Keratinocyte (primary cell): ENCODE results near the gene RALGPS2. TPM values are rescaled to one million over a fixed set of nuclear protein-coding genes. Genes with fewer than 3 reads are reported as not detected.
A peak's percentile ranks its signal among the peaks of the same experiment; 100 is the strongest.

ENCODE experiments used
- DNase-seq: peaks from one replicate; pipeline ENCODE4 v3.0.0-alpha.2; 2011; ENCODE audit warnings: low read depth, missing footprints, low spot score
- FAIRE-seq: peaks from 2 replicates; lab custom pipeline; 2011; peaks lifted over from hg19 to GRCh38; lab: Jason Lieb, UNC
- H2AFZ ChIP-seq: 2 replicates; pipeline ENCODE4 v1.6.0; 2012; ENCODE audit warnings: low read length, control low read depth, inconsistent platforms; ENCODE audit not compliant: control insufficient read depth
- H3K27ac ChIP-seq: 2 replicates; pipeline ENCODE4 v1.5.1; 2011; ENCODE audit warnings: low read length; ENCODE audit not compliant: control insufficient read depth, insufficient read depth
- H3K27me3 ChIP-seq: 3 replicates; pipeline ENCODE4 v1.6.0; 2011; ENCODE audit warnings: low read length; ENCODE audit not compliant: control insufficient read depth, insufficient read depth; ENCODE audit errors: extremely low read depth
- H3K36me3 ChIP-seq, 2 experiments: 2 replicates in 1 of 2; 3 replicates in 1 of 2; pipeline ENCODE4 v1.5.1; 2011; ENCODE audit warnings: low read length in 2 of 2, mild to moderate bottlenecking in 1 of 2; ENCODE audit not compliant: control insufficient read depth in 2 of 2, insufficient read depth in 2 of 2; ENCODE audit errors: extremely low read depth in 1 of 2
- H3K4me1 ChIP-seq: 3 replicates; pipeline ENCODE4 v1.5.1; 2011; ENCODE audit warnings: low read length; ENCODE audit not compliant: control insufficient read depth, insufficient read depth; ENCODE audit errors: extremely low read depth
- H3K4me2 ChIP-seq: 3 replicates; pipeline ENCODE4 v1.6.0; 2011; ENCODE audit warnings: low read depth, low read length; ENCODE audit not compliant: control insufficient read depth, insufficient read depth; ENCODE audit errors: extremely low read depth
- H3K4me3 ChIP-seq, 3 experiments: fragments of 200-600 bp in 1 of 3; sonication (generic) in 1 of 3; 2 replicates in 2 of 3; 3 replicates in 1 of 3; pipeline ENCODE4 v1.5.1; 2011 to 2016; ENCODE audit warnings: low read length in 3 of 3, mild to moderate bottlenecking in 3 of 3, control low read depth in 2 of 3, inconsistent platforms in 1 of 3, low read depth in 1 of 3, mixed read lengths in 1 of 3, mixed run types in 1 of 3, moderate library complexity in 1 of 3; ENCODE audit not compliant: control insufficient read depth in 2 of 3, insufficient read depth in 2 of 3; ENCODE audit errors: extremely low read depth in 1 of 3
- H3K79me2 ChIP-seq: 2 replicates; pipeline ENCODE4 v1.6.0; 2012; ENCODE audit warnings: low read length; ENCODE audit not compliant: control insufficient read depth, insufficient read depth
- H3K9ac ChIP-seq: 3 replicates; pipeline ENCODE4 v1.6.0; 2011; ENCODE audit warnings: low read length; ENCODE audit not compliant: control insufficient read depth, insufficient read depth; ENCODE audit errors: extremely low read depth
- H3K9me1 ChIP-seq: 3 replicates; pipeline ENCODE4 v1.6.0; 2011; ENCODE audit warnings: low read length; ENCODE audit not compliant: control insufficient read depth, insufficient read depth; ENCODE audit errors: extremely low read depth
- H3K9me3 ChIP-seq: 2 replicates; pipeline ENCODE4 v1.5.1; 2012; ENCODE audit warnings: low read depth, low read length; ENCODE audit not compliant: control insufficient read depth
- H4K20me1 ChIP-seq: 3 replicates; pipeline ENCODE4 v1.6.0; 2011; ENCODE audit warnings: low read length; ENCODE audit not compliant: control insufficient read depth, insufficient read depth; ENCODE audit errors: extremely low read depth
- EZH2 ChIP-seq: IDR thresholded peaks from one replicate; pipeline ENCODE4 v1.6.1; 2012; ENCODE audit warnings: inconsistent platforms, mild to moderate bottlenecking, low read length, moderate library complexity
- dilution Hi-C: fragments of 300-500 bp; cut with MboI; formaldehyde crosslinking; loops from one replicate; pipeline ENCODE4 v1.7.0; 2020; ENCODE audit warnings: low sequenced_read_pairs; ENCODE audit not compliant: extremely low pct_ligation_motif_present
- polyA plus RNA-seq, 5 experiments: library from polyadenylated mRNA; depleted of rRNA in 3 of 5; stranded (reverse) in 3 of 5; stranded (forward) in 1 of 5; unstranded in 1 of 5; fragments of >200 nt; gene quantifications; 1 replicate in 1 of 5; 2 replicates in 3 of 5; 3 replicates in 1 of 5; pipeline versions ENCODE4 v1.2.1 to v1.2.3, GENCODE V29; 2011 to 2012; ENCODE audit warnings: missing spikeins in 2 of 5, low read depth in 1 of 5, low replicate concordance in 1 of 5
- TF ChIP-seq, protein P1 (sequence below), 3 experiments: IDR thresholded peaks in 1 of 3; conservative IDR thresholded peaks in 1 of 3; optimal IDR thresholded peaks in 1 of 3; 2 replicates in 2 of 3; 3 replicates in 1 of 3; pipeline versions ENCODE3 to v1.5.1; 2011; ENCODE audit warnings: low read length in 3 of 3, mild to moderate bottlenecking in 3 of 3, moderate library complexity in 2 of 3, control low read depth in 1 of 3, inconsistent platforms in 1 of 3; ENCODE audit not compliant: insufficient read depth in 2 of 3; ENCODE audit errors: extremely low read depth in 1 of 3

RALGPS2 gene
- polyA plus RNA-seq, 1 donor (not counting 4 experiments of a cell fraction or from before 2014, with no cell fraction given) = 14.8 TPM

DNA sequence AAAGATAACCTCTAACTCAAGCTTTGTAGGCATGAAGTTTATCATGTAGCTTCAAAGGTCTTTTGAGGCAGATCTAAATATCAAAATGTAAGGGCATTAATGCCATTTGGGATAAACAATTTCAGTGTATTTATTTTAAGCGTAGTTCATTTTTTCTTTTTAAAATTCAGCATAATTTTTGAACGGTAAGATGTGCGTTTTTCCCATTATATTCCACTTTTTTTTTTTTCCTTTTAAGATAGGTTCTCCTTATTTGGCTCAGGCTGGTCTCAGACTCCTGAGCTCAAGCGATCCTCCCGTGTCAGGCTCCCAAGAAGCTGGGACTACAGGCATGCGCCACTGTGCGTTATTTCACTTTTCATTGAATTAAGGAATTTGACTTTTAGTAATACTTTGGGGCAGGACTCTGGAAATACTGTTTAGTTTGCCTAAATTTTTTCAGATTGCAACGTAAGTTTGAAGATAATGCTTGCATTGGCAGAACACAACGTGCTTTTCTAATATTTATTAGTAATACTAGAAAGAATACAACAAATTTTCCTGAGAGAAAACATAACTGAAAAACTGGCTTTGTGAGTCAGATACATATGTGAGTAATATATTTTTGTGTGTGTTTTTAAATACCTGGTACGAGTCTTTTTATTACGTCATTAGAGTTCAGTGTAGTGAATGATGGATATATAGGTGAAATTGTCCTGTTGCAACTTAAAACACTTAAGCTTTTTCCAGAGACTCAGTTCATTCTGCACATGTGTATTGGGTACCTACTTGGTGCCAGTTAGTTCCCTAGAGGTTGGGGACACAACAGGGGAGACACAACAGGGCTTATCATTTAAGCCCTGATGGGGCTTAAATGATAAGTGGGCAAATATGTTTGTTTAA lies 2.2 kb downstream of the RALGPS2 start:
- dilution Hi-C loops = no loop called here
- no peaks in the 10 kb centered on the region for H3K9me1 ChIP-seq
- no peak overlapping the region for H2AFZ ChIP-seq
- H3K4me1 ChIP-seq = peaks cover 13% of the 10 kb centered on the region
- peak overlapping the region; percentile 86 for H3K4me2 ChIP-seq
- H3K4me3 ChIP-seq = peak overlapping the region; percentile 90 to 93 (median 91)
- no peaks in the 10 kb centered on the region for H3K36me3 ChIP-seq
- peak overlapping the region; percentile 91 for H3K27ac ChIP-seq
- H3K27me3 ChIP-seq = no peaks in the 10 kb centered on the region
- DNase-seq (no peak), FAIRE-seq (no peak)
- peak overlapping the region; percentile 60 for H3K9ac ChIP-seq
- peaks cover 14% of the 10 kb centered on the region for H3K79me2 ChIP-seq
- no peaks in the 10 kb centered on the region for H4K20me1 ChIP-seq
- TF ChIP-seq, protein P1, sequence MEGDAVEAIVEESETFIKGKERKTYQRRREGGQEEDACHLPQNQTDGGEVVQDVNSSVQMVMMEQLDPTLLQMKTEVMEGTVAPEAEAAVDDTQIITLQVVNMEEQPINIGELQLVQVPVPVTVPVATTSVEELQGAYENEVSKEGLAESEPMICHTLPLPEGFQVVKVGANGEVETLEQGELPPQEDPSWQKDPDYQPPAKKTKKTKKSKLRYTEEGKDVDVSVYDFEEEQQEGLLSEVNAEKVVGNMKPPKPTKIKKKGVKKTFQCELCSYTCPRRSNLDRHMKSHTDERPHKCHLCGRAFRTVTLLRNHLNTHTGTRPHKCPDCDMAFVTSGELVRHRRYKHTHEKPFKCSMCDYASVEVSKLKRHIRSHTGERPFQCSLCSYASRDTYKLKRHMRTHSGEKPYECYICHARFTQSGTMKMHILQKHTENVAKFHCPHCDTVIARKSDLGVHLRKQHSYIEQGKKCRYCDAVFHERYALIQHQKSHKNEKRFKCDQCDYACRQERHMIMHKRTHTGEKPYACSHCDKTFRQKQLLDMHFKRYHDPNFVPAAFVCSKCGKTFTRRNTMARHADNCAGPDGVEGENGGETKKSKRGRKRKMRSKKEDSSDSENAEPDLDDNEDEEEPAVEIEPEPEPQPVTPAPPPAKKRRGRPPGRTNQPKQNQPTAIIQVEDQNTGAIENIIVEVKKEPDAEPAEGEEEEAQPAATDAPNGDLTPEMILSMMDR (optimal IDR thresholded peaks at IDR 0.05 in 1 of 3, IDR thresholded peaks at IDR 0.05 in 1 of 3, conservative IDR thresholded peaks at IDR 0.05 in 1 of 3; ENCODE audit: extremely low read depth in 1 of 3, insufficient read depth in 2 of 3, low read length in 3 of 3) = no peak
- no peak for TF ChIP-seq EZH2
- no peaks in the 10 kb centered on the region for H3K9me3 ChIP-seq

DNA sequence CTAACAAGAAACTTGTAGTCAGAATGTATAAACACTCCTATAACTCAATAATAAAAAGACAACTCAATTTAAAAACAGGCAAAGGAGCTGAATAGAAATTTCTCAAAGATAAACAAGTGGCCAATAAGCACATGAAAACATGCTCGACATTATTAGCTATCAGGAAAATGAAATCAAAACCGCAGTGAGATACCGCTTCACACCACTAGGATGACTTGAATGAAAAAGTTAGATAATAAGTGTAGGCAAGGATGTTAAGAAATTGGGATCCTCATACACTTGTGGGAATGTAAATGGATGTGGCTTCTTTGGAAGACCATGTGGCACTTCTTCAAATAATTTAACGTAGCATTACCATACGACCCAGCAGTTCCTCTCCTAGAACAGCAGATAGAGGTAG lies 8.9 kb downstream of the RALGPS2 start:
- Histone ChIP-seq H3K79me2 (peaks cover 5% of the 10 kb centered on the region), H3K4me3 (no peak overlapping the region), H2AFZ (no peak overlapping the region), H3K9me3 (no peaks in the 10 kb centered on the region), H3K9me1 (no peaks in the 10 kb centered on the region), H3K4me2 (no peak overlapping the region), H3K4me1 (no peaks in the 10 kb centered on the region), H3K36me3 (peaks cover 0 to 4% of the 10 kb centered on the region in 2 experiments), H3K9ac (no peak overlapping the region), H3K27me3 (no peaks in the 10 kb centered on the region), H3K27ac (no peak overlapping the region), H4K20me1 (no peaks in the 10 kb centered on the region)
- dilution Hi-C loops = no loop called here
- no peak for DNase-seq
- TF ChIP-seq EZH2 = no peak
- TF ChIP-seq, protein P1 (optimal IDR thresholded peaks at IDR 0.05 in 1 of 3, IDR thresholded peaks at IDR 0.05 in 1 of 3, conservative IDR thresholded peaks at IDR 0.05 in 1 of 3; ENCODE audit: extremely low read depth in 1 of 3, insufficient read depth in 2 of 3, low read length in 3 of 3) = peak in 2 of 3 experiments; percentile 13 to 31
- no peak for FAIRE-seq
